Esophagus squamous epithelium (tissue), 5 donors: ENCODE data around the gene CBLB. TPM values are rescaled to one million over a fixed set of nuclear protein-coding genes. Genes with fewer than 3 reads are reported as not detected.
"Not testable (repeated sequence)": the region's sequence is repeated elsewhere in the genome, so short reads cannot be mapped to it uniquely, and the experiment has no call there.

Source experiments
- DNase-seq: peaks from one replicate; lab custom pipeline; 2025; lab: John Stamatoyannopoulos, UW
- H3K27ac ChIP-seq, 4 donors: fragments of 200-600 bp; sonication (generic); one replicate each; pipeline ENCODE4 v1.5.1; 2016 to 2019; ENCODE audit warnings: mild to moderate bottlenecking in 1 of 4
- H3K27me3 ChIP-seq, 4 donors: fragments of 200-600 bp; sonication (generic); 1 replicate in 3 of 4; 2 replicates in 1 of 4; pipeline versions ENCODE4 v1.5.1 to v1.6.0; 2017 to 2021; ENCODE audit warnings: antibody characterized with exemption in 1 of 4
- H3K36me3 ChIP-seq, 3 donors: fragments of 200-600 bp; sonication (generic); one replicate each; pipeline ENCODE4 v1.5.1; 2016 to 2019
- H3K4me1 ChIP-seq, 3 donors: fragments of 200-600 bp; sonication (generic); one replicate each; pipeline ENCODE4 v1.5.1; 2017 to 2019
- H3K4me3 ChIP-seq, 4 donors: fragments of 200-600 bp; sonication (generic); 1 replicate in 3 of 4; 2 replicates in 1 of 4; pipeline ENCODE4 v1.5.1; 2016 to 2019; ENCODE audit warnings: mild to moderate bottlenecking in 2 of 4, moderate library complexity in 1 of 4
- H3K9me3 ChIP-seq, 3 donors: fragments of 200-600 bp; sonication (generic); one replicate each; pipeline ENCODE4 v1.5.1; 2016 to 2019
- POLR2A ChIP-seq, 4 donors: fragments of 450-650 bp; IDR thresholded peaks; one replicate each; pipeline ENCODE4 v1.6.1; 2017; ENCODE audit warnings: antibody characterized with exemption in 4 of 4, mild to moderate bottlenecking in 4 of 4, moderate library complexity in 3 of 4
- WGBS, 2 donors: methylation state at CpG; one replicate each; pipeline ENCODE4 v1.1.5; 2018; 5-methylcytosine and 5-hydroxymethylcytosine counted together
- intact Hi-C: fragments of 100-400 bp; cut with DNase I; formaldehyde crosslinking; loops from one replicate; pipeline ENCODE4 v1.15.0; 2022
- total RNA-seq, 4 donors: library from RNA; depleted of rRNA; stranded (reverse); fragments of >200 nt; gene quantifications; one replicate each; pipeline ENCODE4 v1.1.0, GENCODE V29; 2016
- TF ChIP-seq, protein P1 (sequence below), 6 experiments: fragments of 450-650 bp in 4 of 6; fragments of 200-600 bp in 2 of 6; sonication (generic) in 2 of 6; IDR thresholded peaks; one replicate each; pipeline ENCODE4 v1.5.1; 2016 to 2019; ENCODE audit warnings: antibody characterized with exemption in 6 of 6, mild to moderate bottlenecking in 4 of 6, moderate library complexity in 4 of 6
- donor health status: DM: yes; HTN: yes; CAD: no.

Gene CBLB
- total RNA-seq, 4 donors from 2014 or later, result 6.7 to 29.4 (median 19.6) TPM

- Histone ChIP-seq H3K4me3 (no peak overlapping the region), H3K27ac (peak overlapping the region; percentile 21 to 85 (median 67)), H3K36me3 (peaks cover 0 to 3% (median 0%) of the 10 kb centered on the region in 3 donors), H3K4me1 (peaks cover 7 to 35% (median 21%) of the 10 kb centered on the region in 3 donors), H3K9me3 (no peaks in the 10 kb centered on the region), H3K27me3 (no peaks in the 10 kb centered on the region)
- TF ChIP-seq POLR2A (IDR thresholded peaks at IDR 0.05), result no peak
- TF ChIP-seq, protein P1, sequence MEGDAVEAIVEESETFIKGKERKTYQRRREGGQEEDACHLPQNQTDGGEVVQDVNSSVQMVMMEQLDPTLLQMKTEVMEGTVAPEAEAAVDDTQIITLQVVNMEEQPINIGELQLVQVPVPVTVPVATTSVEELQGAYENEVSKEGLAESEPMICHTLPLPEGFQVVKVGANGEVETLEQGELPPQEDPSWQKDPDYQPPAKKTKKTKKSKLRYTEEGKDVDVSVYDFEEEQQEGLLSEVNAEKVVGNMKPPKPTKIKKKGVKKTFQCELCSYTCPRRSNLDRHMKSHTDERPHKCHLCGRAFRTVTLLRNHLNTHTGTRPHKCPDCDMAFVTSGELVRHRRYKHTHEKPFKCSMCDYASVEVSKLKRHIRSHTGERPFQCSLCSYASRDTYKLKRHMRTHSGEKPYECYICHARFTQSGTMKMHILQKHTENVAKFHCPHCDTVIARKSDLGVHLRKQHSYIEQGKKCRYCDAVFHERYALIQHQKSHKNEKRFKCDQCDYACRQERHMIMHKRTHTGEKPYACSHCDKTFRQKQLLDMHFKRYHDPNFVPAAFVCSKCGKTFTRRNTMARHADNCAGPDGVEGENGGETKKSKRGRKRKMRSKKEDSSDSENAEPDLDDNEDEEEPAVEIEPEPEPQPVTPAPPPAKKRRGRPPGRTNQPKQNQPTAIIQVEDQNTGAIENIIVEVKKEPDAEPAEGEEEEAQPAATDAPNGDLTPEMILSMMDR (IDR thresholded peaks at IDR 0.05), result no peak
- intact Hi-C loops, result no loop called here
- WGBS, 2 donors, result 73 to 81% methylated on average over 3 of the region's 3 CpGs
- no peak for DNase-seq
Observed at GRCh38 chr3:105822171-105823123, 46.4 kb downstream of the CBLB start.

DNA sequence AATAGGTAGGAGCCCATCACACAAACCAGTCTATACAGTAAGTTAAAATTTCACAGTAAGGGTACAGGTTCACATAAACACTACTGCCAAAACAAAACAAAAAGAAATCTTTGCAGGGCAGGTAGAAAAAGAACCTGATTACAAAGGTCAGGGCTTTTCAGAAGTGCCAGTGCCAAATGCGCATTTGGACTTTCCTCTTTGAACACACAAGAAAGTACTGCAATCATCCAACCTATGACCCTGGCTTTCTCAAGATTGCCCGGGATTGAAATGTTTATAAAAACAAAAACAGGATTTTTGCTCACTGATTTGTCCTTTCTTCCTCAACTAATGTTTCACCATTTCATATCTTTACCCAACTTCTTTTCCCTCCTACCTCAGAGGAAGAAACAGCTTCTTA lies 47.4 kb downstream of the CBLB start:
- Histone ChIP-seq H3K27ac (no peak overlapping the region), H3K9me3 (no peaks in the 10 kb centered on the region), H3K27me3 (no peaks in the 10 kb centered on the region), H3K4me1 (peaks cover 7 to 45% (median 21%) of the 10 kb centered on the region in 3 donors), H3K36me3 (peaks cover 0 to 3% (median 0%) of the 10 kb centered on the region in 3 donors), H3K4me3 (no peak overlapping the region)
- DNase-seq, result no peak
- TF ChIP-seq, protein P1 (IDR thresholded peaks at IDR 0.05), result no peak
- TF ChIP-seq POLR2A (IDR thresholded peaks at IDR 0.05), result no peak
- WGBS, 2 donors, result 72 to 80% methylated on average over 2 of the region's 2 CpGs
- intact Hi-C loops, result no loop called here

DNA sequence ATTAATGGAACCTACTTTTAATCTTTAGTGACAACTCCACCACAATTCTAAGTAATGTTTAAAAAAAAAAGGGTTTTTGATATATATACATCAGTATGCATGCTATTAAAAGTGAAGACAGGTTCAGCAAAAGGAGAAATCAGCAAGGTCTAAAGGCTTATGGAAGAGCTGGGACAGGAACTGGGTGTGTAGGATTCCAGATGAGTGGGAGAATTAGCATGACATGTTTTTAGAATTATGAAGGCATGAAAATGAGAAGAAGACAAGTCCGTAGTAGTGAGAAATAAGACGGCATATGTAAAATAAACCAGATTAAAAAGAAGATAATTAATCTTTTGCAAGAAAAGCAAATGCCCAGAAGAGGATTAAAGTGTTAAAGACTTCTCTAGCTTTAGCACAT lies 52.0 kb downstream of the CBLB start:
- no peak for TF ChIP-seq POLR2A (IDR thresholded peaks at IDR 0.05)
- TF ChIP-seq, protein P1 (IDR thresholded peaks at IDR 0.05), result no peak
- no peaks in the 10 kb centered on the region for H3K9me3 ChIP-seq
- intact Hi-C loops, result no loop called here
- H3K36me3 ChIP-seq, result no peaks in the 10 kb centered on the region
- no peaks in the 10 kb centered on the region for H3K27me3 ChIP-seq
- DNase-seq, result no peak
- 41 to 45% methylated on average over 2 of the region's 2 CpGs for WGBS, 2 donors
- H3K4me1 ChIP-seq, result peaks cover 0 to 29% (median 0%) of the 10 kb centered on the region in 3 donors
- no peak overlapping the region for H3K4me3 ChIP-seq
- peak overlapping the region in 1 of 4 donors; percentile 17 for H3K27ac ChIP-seq

DNA sequence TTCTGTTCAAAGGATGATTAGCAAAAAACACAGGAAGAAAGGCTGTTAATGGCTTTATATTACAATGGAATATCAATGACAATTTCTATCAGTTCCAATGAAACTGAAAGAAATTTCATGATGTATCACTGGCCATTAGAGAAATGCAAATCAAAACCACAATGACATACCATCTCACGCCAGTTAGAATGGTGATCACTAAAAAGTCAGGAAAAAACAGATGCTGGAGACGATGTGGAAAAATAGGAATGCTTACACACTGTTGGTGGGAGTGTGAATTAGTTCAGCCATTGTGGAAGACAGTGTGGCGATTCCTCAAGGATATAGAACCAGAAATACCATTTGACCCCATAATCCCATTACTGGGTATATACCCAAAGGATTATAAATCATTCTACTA lies 53.5 kb downstream of the CBLB start:
- peaks cover 0 to 35% (median 0%) of the 10 kb centered on the region in 3 donors for H3K4me1 ChIP-seq
- H3K36me3 ChIP-seq, H3K4me3 ChIP-seq, H3K27ac ChIP-seq, intact Hi-C loops, H3K27me3 ChIP-seq, H3K9me3 ChIP-seq, DNase-seq: not testable (repeated sequence)
- WGBS, 2 donors, result 92 to 96% methylated on average over 3 of the region's 3 CpGs

DNA sequence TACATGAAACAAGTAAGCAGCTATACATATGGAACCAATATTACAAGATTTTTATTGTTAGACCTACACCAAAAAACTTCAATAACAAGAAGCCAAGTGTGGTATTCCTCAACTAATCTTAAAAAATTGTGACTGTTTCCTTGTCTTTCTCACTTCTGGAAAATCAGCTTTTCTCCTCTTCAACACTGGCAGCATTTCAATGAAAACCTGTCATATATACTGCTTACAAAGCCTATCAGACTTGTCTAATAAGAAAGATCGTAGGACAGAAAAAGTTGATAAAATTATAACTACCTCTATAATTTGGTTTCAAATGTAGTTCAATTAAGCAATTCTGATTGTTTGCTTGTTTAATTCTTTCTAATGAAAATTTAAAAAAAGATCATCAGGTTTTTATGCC lies 55.1 kb downstream of the CBLB start:
- peaks cover 0 to 47% (median 3%) of the 10 kb centered on the region in 3 donors for H3K4me1 ChIP-seq
- WGBS, 2 donors, result 70 to 72% methylated on average over 1 of the region's 1 CpG
- H3K27ac ChIP-seq, result no peak overlapping the region
- no peaks in the 10 kb centered on the region for H3K36me3 ChIP-seq
- intact Hi-C loops, result no loop called here
- no peak for TF ChIP-seq POLR2A (IDR thresholded peaks at IDR 0.05)
- TF ChIP-seq, protein P1 (IDR thresholded peaks at IDR 0.05), result no peak
- H3K27me3 ChIP-seq, result no peaks in the 10 kb centered on the region
- H3K4me3 ChIP-seq, result no peak overlapping the region
- no peak for DNase-seq
- H3K9me3 ChIP-seq, result no peaks in the 10 kb centered on the region
